ENCODE data around the gene FOXP1. TPM values are rescaled to one million over a fixed set of nuclear protein-coding genes. Genes with fewer than 3 reads are reported as not detected.

Gene FOXP1
- total and polyA plus RNA-seq, 2 donors = 26.1 to 42.3 TPM

- Histone ChIP-seq H3K4me1 (ENCODE audit: control insufficient read depth in 2 of 2, insufficient read depth in 2 of 2, low read length in 2 of 2) (peaks cover 9 to 14% of the 10 kb centered on the region in 2 donors), H3K4me3 (ENCODE audit: low read length in 2 of 2) (no peak overlapping the region), H3K27ac (ENCODE audit: low read depth in 1 of 2, low read length in 1 of 2) (no peak overlapping the region), H3K36me3 (ENCODE audit: control insufficient read depth in 2 of 2, insufficient read depth in 2 of 2, low read length in 1 of 2) (no peaks in the 10 kb centered on the region), H3K27me3 (ENCODE audit: control insufficient read depth in 2 of 2, insufficient read depth in 1 of 2, low read length in 1 of 2) (no peaks in the 10 kb centered on the region), H3K9me3 (ENCODE audit: control insufficient read depth in 2 of 2, insufficient read depth in 1 of 2, low read length in 1 of 2) (no peaks in the 10 kb centered on the region)
- DNase-seq (ENCODE audit: low read depth in 6 of 9, low spot score in 9 of 9) = no peak
- 20% methylated on average over 2 of the region's 2 CpGs for WGBS
Observed at GRCh38 chr3:71415681-71416122, 167.8 kb downstream of the FOXP1 start.

- no peaks in the 10 kb centered on the region for H3K9me3 ChIP-seq (ENCODE audit: control insufficient read depth in 2 of 2, insufficient read depth in 1 of 2, low read length in 1 of 2)
- DNase-seq (ENCODE audit: low read depth in 6 of 9, low spot score in 9 of 9) = no peak
- 93% methylated on average over 15 of the region's 15 CpGs for WGBS
- no peaks in the 10 kb centered on the region for H3K36me3 ChIP-seq (ENCODE audit: control insufficient read depth in 2 of 2, insufficient read depth in 2 of 2, low read length in 1 of 2)
- H3K4me3 ChIP-seq (ENCODE audit: low read length in 2 of 2) = no peak overlapping the region
- H3K27me3 ChIP-seq (ENCODE audit: control insufficient read depth in 2 of 2, insufficient read depth in 1 of 2, low read length in 1 of 2) = no peaks in the 10 kb centered on the region
- H3K27ac ChIP-seq (ENCODE audit: low read depth in 1 of 2, low read length in 1 of 2) = peak overlapping the region; percentile 46 to 74
- H3K4me1 ChIP-seq (ENCODE audit: control insufficient read depth in 2 of 2, insufficient read depth in 2 of 2, low read length in 2 of 2) = peaks cover 9 to 14% of the 10 kb centered on the region in 2 donors
Observed at GRCh38 chr3:71414189-71414927, 169.2 kb downstream of the FOXP1 start.

GRCh38 chr3:71413572-71413971 is 170.0 kb downstream of the FOXP1 start:
- no peak overlapping the region for H3K4me3 ChIP-seq (ENCODE audit: low read length in 2 of 2)
- peak overlapping the region in 1 of 2 donors; percentile 46 for H3K27ac ChIP-seq (ENCODE audit: low read depth in 1 of 2, low read length in 1 of 2)
- no peaks in the 10 kb centered on the region for H3K27me3 ChIP-seq (ENCODE audit: control insufficient read depth in 2 of 2, insufficient read depth in 1 of 2, low read length in 1 of 2)
- H3K9me3 ChIP-seq (ENCODE audit: control insufficient read depth in 2 of 2, insufficient read depth in 1 of 2, low read length in 1 of 2) = no peaks in the 10 kb centered on the region
- DNase-seq (ENCODE audit: low read depth in 6 of 9, low spot score in 9 of 9) = no peak
- WGBS = 90% methylated on average over 3 of the region's 3 CpGs
- H3K36me3 ChIP-seq (ENCODE audit: control insufficient read depth in 2 of 2, insufficient read depth in 2 of 2, low read length in 1 of 2) = no peaks in the 10 kb centered on the region
- H3K4me1 ChIP-seq (ENCODE audit: control insufficient read depth in 2 of 2, insufficient read depth in 2 of 2, low read length in 2 of 2) = peaks cover 9 to 14% of the 10 kb centered on the region in 2 donors

- Histone ChIP-seq H3K27me3 (ENCODE audit: control insufficient read depth in 2 of 2, insufficient read depth in 1 of 2, low read length in 1 of 2) (no peaks in the 10 kb centered on the region), H3K4me3 (ENCODE audit: low read length in 2 of 2) (no peak overlapping the region), H3K36me3 (ENCODE audit: control insufficient read depth in 2 of 2, insufficient read depth in 2 of 2, low read length in 1 of 2) (peaks cover 0 to 3% of the 10 kb centered on the region in 2 donors), H3K9me3 (ENCODE audit: control insufficient read depth in 2 of 2, insufficient read depth in 1 of 2, low read length in 1 of 2) (no peaks in the 10 kb centered on the region), H3K27ac (ENCODE audit: low read depth in 1 of 2, low read length in 1 of 2) (no peak overlapping the region), H3K4me1 (ENCODE audit: control insufficient read depth in 2 of 2, insufficient read depth in 2 of 2, low read length in 2 of 2) (no peaks in the 10 kb centered on the region)
- WGBS = 96% methylated on average over 1 of the region's 1 CpG
- DNase-seq (ENCODE audit: low read depth in 6 of 9, low spot score in 9 of 9) = no peak
Observed at GRCh38 chr3:71409352-71409751, 174.2 kb downstream of the FOXP1 start.

- Histone ChIP-seq H3K9me3 (ENCODE audit: control insufficient read depth in 2 of 2, insufficient read depth in 1 of 2, low read length in 1 of 2) (no peaks in the 10 kb centered on the region), H3K27me3 (ENCODE audit: control insufficient read depth in 2 of 2, insufficient read depth in 1 of 2, low read length in 1 of 2) (no peaks in the 10 kb centered on the region), H3K27ac (ENCODE audit: low read depth in 1 of 2, low read length in 1 of 2) (no peak overlapping the region), H3K4me1 (ENCODE audit: control insufficient read depth in 2 of 2, insufficient read depth in 2 of 2, low read length in 2 of 2) (no peaks in the 10 kb centered on the region), H3K4me3 (ENCODE audit: low read length in 2 of 2) (no peak overlapping the region), H3K36me3 (ENCODE audit: control insufficient read depth in 2 of 2, insufficient read depth in 2 of 2, low read length in 1 of 2) (peaks cover 0 to 3% of the 10 kb centered on the region in 2 donors)
- no peak for DNase-seq (ENCODE audit: low read depth in 6 of 9, low spot score in 9 of 9)
- 95% methylated on average over 2 of the region's 2 CpGs for WGBS
Observed at GRCh38 chr3:71408903-71409302, 174.6 kb downstream of the FOXP1 start.

GRCh38 chr3:71407823-71408222 is 175.7 kb downstream of the FOXP1 start:
- no peak overlapping the region for H3K4me3 ChIP-seq (ENCODE audit: low read length in 2 of 2)
- no peak for DNase-seq (ENCODE audit: low read depth in 6 of 9, low spot score in 9 of 9)
- peaks cover 0 to 4% of the 10 kb centered on the region in 2 donors for H3K4me1 ChIP-seq (ENCODE audit: control insufficient read depth in 2 of 2, insufficient read depth in 2 of 2, low read length in 2 of 2)
- no peak overlapping the region for H3K27ac ChIP-seq (ENCODE audit: low read depth in 1 of 2, low read length in 1 of 2)
- H3K36me3 ChIP-seq (ENCODE audit: control insufficient read depth in 2 of 2, insufficient read depth in 2 of 2, low read length in 1 of 2) = peaks cover 0 to 3% of the 10 kb centered on the region in 2 donors
- no peaks in the 10 kb centered on the region for H3K27me3 ChIP-seq (ENCODE audit: control insufficient read depth in 2 of 2, insufficient read depth in 1 of 2, low read length in 1 of 2)
- H3K9me3 ChIP-seq (ENCODE audit: control insufficient read depth in 2 of 2, insufficient read depth in 1 of 2, low read length in 1 of 2) = no peaks in the 10 kb centered on the region
- 96% methylated on average over 10 of the region's 10 CpGs for WGBS

- 97% methylated on average over 10 of the region's 10 CpGs for WGBS
- H3K4me3 ChIP-seq (ENCODE audit: low read length in 2 of 2) = no peak overlapping the region
- H3K36me3 ChIP-seq (ENCODE audit: control insufficient read depth in 2 of 2, insufficient read depth in 2 of 2, low read length in 1 of 2) = peaks cover 0 to 3% of the 10 kb centered on the region in 2 donors
- H3K9me3 ChIP-seq (ENCODE audit: control insufficient read depth in 2 of 2, insufficient read depth in 1 of 2, low read length in 1 of 2) = no peaks in the 10 kb centered on the region
- DNase-seq (ENCODE audit: low read depth in 6 of 9, low spot score in 9 of 9) = no peak
- peaks cover 0 to 4% of the 10 kb centered on the region in 2 donors for H3K4me1 ChIP-seq (ENCODE audit: control insufficient read depth in 2 of 2, insufficient read depth in 2 of 2, low read length in 2 of 2)
- H3K27ac ChIP-seq (ENCODE audit: low read depth in 1 of 2, low read length in 1 of 2) = no peak overlapping the region
- no peaks in the 10 kb centered on the region for H3K27me3 ChIP-seq (ENCODE audit: control insufficient read depth in 2 of 2, insufficient read depth in 1 of 2, low read length in 1 of 2)
Observed at GRCh38 chr3:71406972-71407810, 176.3 kb downstream of the FOXP1 start.

- Histone ChIP-seq H3K36me3 (ENCODE audit: control insufficient read depth in 2 of 2, insufficient read depth in 2 of 2, low read length in 1 of 2) (peaks cover 0 to 3% of the 10 kb centered on the region in 2 donors), H3K27ac (ENCODE audit: low read depth in 1 of 2, low read length in 1 of 2) (peak overlapping the region in 1 of 2 donors; percentile 60), H3K9me3 (ENCODE audit: control insufficient read depth in 2 of 2, insufficient read depth in 1 of 2, low read length in 1 of 2) (no peaks in the 10 kb centered on the region), H3K27me3 (ENCODE audit: control insufficient read depth in 2 of 2, insufficient read depth in 1 of 2, low read length in 1 of 2) (no peaks in the 10 kb centered on the region), H3K4me3 (ENCODE audit: low read length in 2 of 2) (no peak overlapping the region), H3K4me1 (ENCODE audit: control insufficient read depth in 2 of 2, insufficient read depth in 2 of 2, low read length in 2 of 2) (peaks cover 5 to 6% of the 10 kb centered on the region in 2 donors)
- DNase-seq (ENCODE audit: low read depth in 6 of 9, low spot score in 9 of 9) = no peak
- 57% methylated on average over 2 of the region's 2 CpGs for WGBS
Observed at GRCh38 chr3:71402911-71403310, 180.6 kb downstream of the FOXP1 start.

- peaks cover 0 to 3% of the 10 kb centered on the region in 2 donors for H3K36me3 ChIP-seq (ENCODE audit: control insufficient read depth in 2 of 2, insufficient read depth in 2 of 2, low read length in 1 of 2)
- H3K4me3 ChIP-seq (ENCODE audit: low read length in 2 of 2) = no peak overlapping the region
- DNase-seq (ENCODE audit: low read depth in 6 of 9, low spot score in 9 of 9) = no peak
- peaks cover 6% of the 10 kb centered on the region in 2 donors for H3K4me1 ChIP-seq (ENCODE audit: control insufficient read depth in 2 of 2, insufficient read depth in 2 of 2, low read length in 2 of 2)
- WGBS = 88% methylated on average over 4 of the region's 4 CpGs
- no peak overlapping the region for H3K27ac ChIP-seq (ENCODE audit: low read depth in 1 of 2, low read length in 1 of 2)
- H3K9me3 ChIP-seq (ENCODE audit: control insufficient read depth in 2 of 2, insufficient read depth in 1 of 2, low read length in 1 of 2) = no peaks in the 10 kb centered on the region
- no peaks in the 10 kb centered on the region for H3K27me3 ChIP-seq (ENCODE audit: control insufficient read depth in 2 of 2, insufficient read depth in 1 of 2, low read length in 1 of 2)
Observed at GRCh38 chr3:71402280-71402679, 181.2 kb downstream of the FOXP1 start.
